HG03103 (cell line): ENCODE measurements around the gene CNTN1.

ENCODE experiments used
- ATAC-seq: cut with Tn5 transposase; IDR thresholded peaks from one replicate; pipeline ENCODE4 v1.9.1; 2021; ENCODE audit warnings: low read depth; ENCODE audit not compliant: unreplicated experiment

CNTN1 gene

DNA sequence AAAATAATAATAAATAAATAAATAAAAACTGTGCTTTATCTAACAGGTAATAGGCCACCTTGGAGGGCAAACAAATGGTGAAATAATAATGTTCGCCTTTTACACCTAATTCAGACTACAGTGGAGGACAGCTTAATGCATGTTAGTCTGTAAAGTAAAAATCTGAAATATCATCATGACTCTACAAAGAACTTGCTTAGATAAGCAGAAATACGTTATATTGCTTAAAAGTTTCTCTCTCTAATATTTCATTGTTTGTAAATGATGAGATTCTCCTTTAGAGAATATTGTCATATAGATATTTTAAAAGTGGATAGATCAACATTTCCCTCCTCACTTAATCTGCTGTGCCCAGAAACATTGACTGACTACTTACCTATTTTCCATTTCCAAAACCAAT lies 397.2 kb downstream of the CNTN1 start:
- no peak for ATAC-seq

DNA sequence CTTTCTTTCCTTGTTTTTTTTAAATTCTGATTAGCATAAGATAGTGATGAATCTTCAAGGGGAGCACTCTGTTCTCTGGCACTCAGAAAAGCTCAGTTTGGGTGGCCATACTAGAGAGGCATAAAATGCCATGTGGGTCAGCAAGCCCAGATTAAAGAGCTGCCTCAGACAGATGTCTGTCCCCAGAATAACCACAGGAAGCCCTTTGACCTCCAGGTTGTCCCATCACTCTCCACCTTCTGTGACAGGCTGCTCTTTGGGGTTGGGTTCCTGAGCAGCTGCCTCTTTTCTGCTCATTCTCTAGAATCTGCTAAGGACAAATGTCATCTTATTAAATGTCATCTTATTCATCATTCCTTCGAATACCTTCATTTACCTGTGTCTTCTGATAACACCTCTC lies 399.9 kb downstream of the CNTN1 start:
- no peak for ATAC-seq

DNA sequence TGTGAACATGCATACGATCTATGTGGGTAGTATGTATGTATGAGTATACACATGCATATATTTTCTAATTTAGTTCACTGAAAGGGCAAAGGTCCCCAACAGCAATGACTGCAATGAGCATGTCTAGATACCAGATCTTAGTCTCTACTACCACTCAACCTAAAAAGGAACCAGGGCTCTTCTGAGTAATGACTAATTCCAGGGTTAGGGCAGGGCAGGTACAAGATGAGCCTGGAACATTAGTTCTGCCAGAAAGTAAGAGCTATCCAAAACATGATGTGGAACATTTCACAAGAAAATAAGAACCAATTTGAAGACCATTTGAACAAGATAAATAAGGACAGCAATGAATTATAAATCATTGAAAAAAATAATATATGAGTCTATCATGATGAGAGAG lies 404.6 kb downstream of the CNTN1 start:
- ATAC-seq = no peak

DNA sequence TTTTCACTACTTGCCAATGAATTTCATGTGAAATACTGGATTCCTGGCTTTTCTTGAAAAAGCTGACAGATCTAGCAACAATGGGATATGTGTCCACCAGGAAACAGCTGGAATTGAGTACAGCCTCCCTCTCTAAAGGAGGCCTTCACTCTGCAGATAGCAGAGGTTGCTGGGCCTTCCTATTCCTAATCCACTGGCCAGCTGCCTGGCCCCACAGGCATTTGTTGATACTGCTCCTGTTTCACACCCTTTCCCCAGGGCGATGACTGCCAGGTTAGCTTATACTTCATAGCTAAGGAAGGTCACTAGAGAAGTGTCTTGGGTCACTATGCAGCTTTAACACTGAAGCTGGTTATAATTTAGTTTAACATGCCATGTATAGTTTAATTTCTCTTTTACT lies 408.3 kb downstream of the CNTN1 start:
- ATAC-seq = no peak

DNA sequence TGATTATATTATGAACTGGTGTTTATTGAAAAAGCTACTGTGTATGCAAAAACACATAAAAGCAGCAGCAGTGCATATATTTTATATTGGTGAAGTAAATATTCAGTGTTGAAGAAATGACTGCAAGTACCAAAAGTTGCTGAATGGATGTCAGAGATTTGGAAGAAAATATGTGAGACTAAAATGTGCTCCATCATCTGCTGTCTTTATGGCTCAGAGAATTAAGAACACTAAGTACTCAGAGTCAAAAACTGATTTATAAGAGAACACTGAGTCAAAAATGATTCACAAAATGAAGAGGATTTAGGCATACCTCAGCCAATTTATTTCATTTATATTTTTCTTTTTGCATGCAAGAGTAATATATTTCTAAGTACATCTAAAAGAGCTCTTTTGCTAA lies 409.6 kb downstream of the CNTN1 start:
- ATAC-seq = no peak

DNA sequence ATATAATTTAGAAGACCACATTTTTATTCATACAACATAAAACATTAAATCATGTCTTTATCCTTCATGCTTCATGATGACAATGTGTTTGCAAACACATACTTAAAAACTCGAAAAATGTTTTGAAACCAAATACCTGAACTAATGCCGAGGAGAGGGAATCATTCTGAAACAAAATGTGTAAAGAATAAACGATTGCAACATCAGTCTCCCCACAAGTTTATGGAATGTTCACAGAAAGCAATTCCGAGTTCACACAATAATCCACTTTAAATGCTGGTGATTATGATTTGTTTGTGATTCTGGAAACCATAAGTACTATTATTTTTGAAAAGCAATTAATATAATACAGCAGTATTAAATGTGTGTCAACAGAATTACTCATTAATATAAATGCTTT lies 411.4 kb downstream of the CNTN1 start:
- ATAC-seq = no peak

DNA sequence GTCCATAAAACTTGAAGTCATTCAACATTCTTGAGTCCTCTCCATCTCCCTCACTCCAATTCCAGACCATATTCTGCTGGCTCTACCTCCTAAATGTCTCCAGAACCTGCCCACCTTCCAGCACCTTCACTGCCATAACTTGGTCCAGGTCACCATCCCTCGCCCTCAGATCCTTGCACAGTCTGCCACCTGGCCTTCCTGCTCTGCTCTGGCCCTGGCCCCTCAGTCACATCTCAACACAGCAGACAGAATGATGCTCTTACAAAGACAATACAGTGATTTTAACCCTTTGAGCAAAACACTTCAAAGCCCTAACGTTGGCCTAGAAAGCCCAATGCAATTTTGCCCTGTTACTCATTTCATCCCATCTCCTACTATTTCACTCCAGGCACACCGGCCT lies 414.1 kb downstream of the CNTN1 start:
- no peak for ATAC-seq

DNA sequence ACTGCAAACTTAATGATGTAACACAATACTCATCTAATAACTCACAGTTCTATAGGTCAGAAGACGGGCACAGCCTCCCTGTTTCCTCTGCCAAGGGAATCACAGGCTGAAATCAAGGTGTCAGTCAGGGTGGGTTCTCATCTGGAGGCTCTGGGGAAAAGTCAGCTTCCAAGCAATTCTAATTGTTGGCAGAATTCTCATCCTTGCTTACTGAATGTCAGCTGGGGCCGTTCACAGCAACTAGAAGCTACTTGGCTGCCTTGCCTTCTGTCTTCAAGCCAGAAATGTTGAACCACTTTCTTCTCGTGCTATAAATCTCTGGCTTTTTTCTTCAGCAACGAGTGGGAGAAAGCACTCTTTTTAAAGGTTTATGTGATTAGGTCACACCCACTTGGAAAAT lies 415.8 kb downstream of the CNTN1 start:
- no peak for ATAC-seq

DNA sequence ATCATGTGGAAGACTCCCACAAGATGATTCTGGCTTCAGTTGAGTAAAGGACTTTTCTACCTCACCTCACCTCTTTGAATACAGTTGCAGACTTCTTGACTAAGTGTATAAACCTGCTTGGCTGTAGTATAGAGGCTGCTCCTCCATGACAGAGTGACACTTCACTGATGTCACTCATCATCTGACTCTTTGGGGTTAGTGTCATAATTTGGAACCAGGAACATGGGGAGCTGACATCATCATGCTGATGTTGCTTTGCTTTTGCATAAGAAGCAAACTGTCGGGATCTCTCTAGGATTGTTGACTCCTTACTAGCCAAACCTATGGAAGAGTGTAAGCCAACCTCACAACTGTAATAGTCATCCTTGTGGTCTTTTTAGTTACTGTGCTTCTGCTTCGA lies 420.7 kb downstream of the CNTN1 start:
- no peak for ATAC-seq

DNA sequence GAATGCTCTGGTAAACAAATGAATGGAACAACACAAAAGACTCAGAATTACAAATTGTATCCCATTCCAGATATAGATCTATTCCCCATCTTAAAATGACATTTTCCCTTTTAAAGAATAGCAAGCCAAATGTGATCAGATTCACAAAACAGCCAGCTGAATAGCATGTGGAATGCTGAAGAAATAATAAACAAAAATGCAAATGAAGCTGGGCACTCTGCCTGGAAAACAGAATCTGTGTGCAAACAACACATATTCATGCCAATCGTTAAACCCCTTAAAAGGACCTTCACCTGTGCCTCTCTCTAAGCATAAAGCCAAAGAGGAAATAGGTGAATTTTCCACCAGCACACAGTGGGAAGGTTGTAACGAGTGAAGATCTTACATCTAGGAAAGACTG lies 428.0 kb downstream of the CNTN1 start:
- ATAC-seq = no peak

DNA sequence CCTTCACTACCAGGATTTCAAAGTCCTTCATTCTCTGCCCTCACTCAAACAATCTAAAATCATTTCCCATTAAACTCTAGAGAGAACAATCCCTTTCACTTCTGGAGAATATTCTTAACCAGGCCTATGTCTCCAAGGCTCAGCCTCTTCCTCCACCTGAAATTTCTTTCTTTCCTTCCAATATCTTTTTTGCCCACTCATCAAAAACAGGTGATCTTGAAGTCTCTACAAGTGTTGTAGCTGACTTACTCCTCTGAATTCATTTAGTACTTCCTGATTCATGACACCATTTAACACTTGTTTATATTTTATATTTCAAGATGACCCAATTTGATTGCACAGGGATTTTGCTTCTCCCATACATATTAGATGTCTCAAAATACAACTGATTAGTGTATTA lies 429.1 kb downstream of the CNTN1 start:
- ATAC-seq = no peak
